K562 (cell line): ENCODE results near the gene ASB17. TPM values are rescaled to one million over a fixed set of nuclear protein-coding genes. Genes with fewer than 3 reads are reported as not detected.

Source experiments
- CEBPZ ChIP-seq: fragments of 150-350 bp; IDR thresholded peaks from 2 replicates; pipeline ENCODE4 v1.6.1; 2014; ENCODE audit warnings: low read depth, mild to moderate bottlenecking, low read length, borderline replicate concordance
- CREBBP ChIP-seq: IDR thresholded peaks from one replicate; pipeline ENCODE4 v1.6.1; 2012; ENCODE audit warnings: low read depth, mild to moderate bottlenecking, control low read depth, inconsistent platforms, low read length
- CTCF ChIP-seq, 3 experiments: IDR thresholded peaks in 2 of 3; conservative IDR thresholded peaks in 1 of 3; 2 replicates each; pipeline ENCODE4 v1.5.1; 2011 to 2012; ENCODE audit warnings: low read length in 3 of 3, mild to moderate bottlenecking in 3 of 3, control low read depth in 2 of 3, improper control_type of control experiment in 1 of 3, inconsistent platforms in 1 of 3, low read depth in 1 of 3, mixed read lengths in 1 of 3, moderate library complexity in 1 of 3; ENCODE audit not compliant: insufficient read depth in 2 of 3
- KDM1A ChIP-seq, 2 experiments: fragments of 450-650 bp; IDR thresholded peaks; 2 replicates each; pipeline ENCODE4 v1.6.1; 2016; ENCODE audit warnings: mild to moderate bottlenecking in 2 of 2
- NCOA4 ChIP-seq: fragments of 450-650 bp; IDR thresholded peaks from 2 replicates; pipeline ENCODE4 v1.6.1; 2018; ENCODE audit warnings: mild to moderate bottlenecking; ENCODE audit not compliant: partially characterized antibody
- NFE2L1 ChIP-seq: fragments of 450-650 bp; IDR thresholded peaks from 2 replicates; pipeline ENCODE4 v1.6.1; 2016; ENCODE audit warnings: missing genetic modification characterization, low read depth, mild to moderate bottlenecking, missing compliant biosample characterization, moderate library complexity, borderline replicate concordance
- NKRF ChIP-seq: fragments of 450-650 bp; IDR thresholded peaks from 2 replicates; pipeline ENCODE4 v1.6.1; 2016; ENCODE audit warnings: borderline replicate concordance
- SAFB2 ChIP-seq: fragments of 200-400 bp; formaldehyde crosslinking; IDR thresholded peaks from 2 replicates; pipeline ENCODE4 v1.6.1; 2018; ENCODE audit warnings: borderline replicate concordance, low read length, low read depth, moderate library complexity; ENCODE audit not compliant: severe bottlenecking
- TAL1 ChIP-seq: fragments of 450-650 bp; IDR thresholded peaks from 2 replicates; pipeline ENCODE4 v1.6.1; 2016; ENCODE audit warnings: mild to moderate bottlenecking
- THRAP3 ChIP-seq: fragments of 450-650 bp; IDR thresholded peaks from 2 replicates; pipeline ENCODE4 v1.6.1; 2016; ENCODE audit warnings: mild to moderate bottlenecking, inconsistent platforms, borderline replicate concordance
- ZNF311 ChIP-seq: fragments of 250-450 bp; sonication (Bioruptor Pico); IDR thresholded peaks from 2 replicates; pipeline ENCODE4 v1.4.0; 2020; ENCODE audit warnings: mild to moderate bottlenecking, moderate library complexity
- ZNF639 ChIP-seq, 2 experiments: fragments of 200-800 bp in 1 of 2; sonication (Bioruptor generic) in 1 of 2; sonication (generic) in 1 of 2; formaldehyde crosslinking in 1 of 2; IDR thresholded peaks in 1 of 2; conservative IDR thresholded peaks in 1 of 2; 2 replicates each; pipeline versions ENCODE4 v1.5.0 to v1.6.1; 2016 to 2020; ENCODE audit warnings: missing compliant biosample characterization in 1 of 2, missing genetic modification characterization in 1 of 2, missing genetic modification reagents in 1 of 2
- ZNF79 ChIP-seq: fragments of 250-450 bp; sonication (Bioruptor Pico); IDR thresholded peaks from 2 replicates; pipeline ENCODE4 v1.4.0; 2020; ENCODE audit warnings: low read depth, mild to moderate bottlenecking, moderate library complexity
- polyA plus RNA-seq, 8 experiments: library from polyadenylated mRNA; depleted of rRNA in 4 of 8; stranded (reverse) in 5 of 8; unstranded in 3 of 8; fragments of >200 nt; fragmentation: Nextera tagmentation in 2 of 8; fragmentation: Illumina TruSeq in 1 of 8; extraction: Ambion mirVana in 2 of 8; extraction: Trizol in 1 of 8; gene quantifications; 2 replicates each; pipeline versions ENCODE4 v1.2.1 to v1.2.3, GENCODE V29; 2011 to 2014; ENCODE audit warnings: inconsistent platforms in 1 of 8, missing spikeins in 1 of 8
- total RNA-seq, 7 experiments: library from RNA; depleted of rRNA in 6 of 7; stranded (reverse); fragments of >200 nt in 6 of 7; fragmentation: Illumina TruSeq in 2 of 7; extraction: Trizol in 2 of 7; gene quantifications; 2 replicates each; pipeline versions ENCODE4 v1.2.1 to v1.2.3, GENCODE V29; 2011 to 2021; ENCODE audit warnings: low replicate concordance in 1 of 7

Gene ASB17
- total and polyA plus RNA-seq, 9 of the 15 experiments (the other 6 are each of a cell fraction or from before 2014, with no cell fraction given) = not detected

GRCh38 chr1:75870951-75871350 is 61.3 kb downstream of the ASB17 start (continued):
- TF ChIP-seq KDM1A (IDR thresholded peaks at IDR 0.05) = no peak
- TF ChIP-seq CEBPZ = no peak
- TF ChIP-seq ZNF79 = no peak
- no peak for TF ChIP-seq CREBBP
- no peak for TF ChIP-seq NCOA4
- no peak for TF ChIP-seq TAL1
- TF ChIP-seq NFE2L1 = no peak
- TF ChIP-seq ZNF311 (CRISPR knock-in tag) = no peak
- TF ChIP-seq THRAP3 = no peak
- no peak for TF ChIP-seq CTCF (IDR thresholded peaks at IDR 0.05 in 2 of 3, conservative IDR thresholded peaks at IDR 0.05 in 1 of 3; ENCODE audit: insufficient read depth in 2 of 3, low read depth in 1 of 3, low read length in 3 of 3)
- TF ChIP-seq ZNF639 (CRISPR knock-in tag; conservative IDR thresholded peaks at IDR 0.05 in 1 of 2, IDR thresholded peaks at IDR 0.05 in 1 of 2) = no peak
- TF ChIP-seq SAFB2 = no peak
- no peak for TF ChIP-seq NKRF
